GM21367 (cell line): Measurements from ENCODE around the gene KRT14.
"Not testable (repeated sequence)": the region's sequence is repeated elsewhere in the genome, so short reads cannot be mapped to it uniquely, and the experiment has no call there.

Source experiments
- ATAC-seq: cut with Tn5 transposase; IDR thresholded peaks from one replicate; pipeline ENCODE4 v1.9.1; 2021; ENCODE audit not compliant: unreplicated experiment

KRT14 gene

GRCh38 chr17:41548844-41549595 is 37.7 kb downstream of the KRT14 start:
- ATAC-seq = no peak

DNA sequence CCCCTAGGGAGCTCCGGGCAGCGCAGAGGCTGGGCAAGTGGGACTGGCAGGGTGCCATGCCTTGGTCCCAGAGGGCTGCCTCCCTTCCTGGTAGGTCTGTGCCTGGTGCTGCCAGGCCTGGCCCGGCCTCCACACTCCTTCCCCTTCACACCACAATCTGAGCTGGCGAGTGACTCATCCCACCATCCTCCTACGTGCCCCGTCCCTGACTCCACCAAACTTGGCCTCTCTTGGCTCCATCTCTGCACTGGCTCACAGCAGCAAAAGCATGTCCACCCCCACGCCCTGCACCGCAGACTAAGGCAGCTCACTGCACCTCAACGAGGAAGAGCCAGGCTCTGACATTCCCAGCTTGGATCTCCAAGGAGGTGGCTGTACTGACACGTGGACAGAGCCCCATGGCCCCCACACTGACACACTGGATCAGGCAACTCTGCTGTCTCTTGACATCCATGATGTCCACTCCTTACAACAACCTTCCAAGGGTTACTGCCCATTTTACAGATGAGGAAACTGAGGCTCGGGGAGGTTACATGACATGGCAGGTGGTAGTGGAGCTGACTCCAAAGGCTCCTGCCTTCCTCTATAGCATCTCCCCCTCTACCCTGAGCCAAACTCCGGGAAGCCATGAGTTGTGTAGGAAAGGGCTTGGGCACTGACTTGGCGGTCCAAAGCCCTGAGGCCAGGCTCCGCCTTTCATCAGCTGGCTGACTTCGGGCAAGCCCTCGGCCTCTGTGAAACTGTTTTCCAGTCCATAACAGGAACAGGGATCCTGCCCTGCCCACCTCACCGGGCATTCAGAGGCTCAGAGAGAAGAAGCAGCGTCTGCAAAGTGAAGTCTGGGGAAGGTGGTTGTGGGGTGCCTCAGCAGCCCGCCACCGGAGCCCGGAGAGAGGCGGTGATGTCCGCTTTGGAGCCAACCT is 38.5 kb downstream of the KRT14 start:
- no peak for ATAC-seq

DNA sequence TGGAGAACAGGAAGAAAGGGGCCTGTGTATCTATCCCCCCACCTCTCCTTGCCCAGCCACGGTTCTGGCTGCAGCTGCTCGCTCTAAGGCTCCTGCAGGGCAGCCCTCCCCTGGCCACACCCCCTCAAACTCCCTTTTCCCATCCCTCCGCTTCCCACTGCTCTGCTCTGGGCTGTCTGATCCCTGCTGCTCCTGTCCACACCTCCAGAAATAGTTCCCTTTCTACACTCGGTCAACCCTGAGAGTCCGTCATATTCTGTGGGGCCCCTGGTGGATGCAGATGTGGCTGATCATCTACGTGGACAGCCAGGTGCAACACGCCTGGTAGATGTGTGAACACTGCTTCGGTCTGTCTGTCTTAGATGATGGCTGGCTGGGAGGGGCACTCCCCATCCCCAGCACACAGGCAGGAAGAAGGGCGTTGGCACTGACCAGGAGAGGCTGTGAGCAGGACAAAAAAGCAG is 39.3 kb downstream of the KRT14 start:
- no peak for ATAC-seq

DNA sequence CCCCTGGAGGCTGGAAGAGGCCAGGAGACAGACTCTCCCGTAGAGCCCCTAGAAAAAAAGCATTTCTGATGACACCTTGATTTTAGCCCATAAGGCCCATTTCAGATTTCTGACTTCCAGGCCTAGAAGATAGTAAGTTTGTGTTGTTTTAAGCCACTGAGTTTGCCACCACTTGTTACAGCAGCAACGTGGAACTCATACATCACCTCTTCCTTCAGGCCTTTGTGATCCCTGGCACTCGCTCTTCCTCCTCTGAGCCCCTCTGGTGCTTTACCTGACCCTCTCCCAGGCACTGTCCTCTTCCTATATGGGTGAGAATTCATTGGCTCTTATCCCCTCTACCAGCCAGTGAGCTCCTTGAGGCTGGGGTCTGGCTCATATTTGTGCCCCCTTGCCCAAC is 39.9 kb downstream of the KRT14 start:
- ATAC-seq = no peak

GRCh38 chr17:41545829-41546410 is 40.8 kb downstream of the KRT14 start:
- no peak for ATAC-seq

- no peak for ATAC-seq
These were observed 41.8 kb downstream of the KRT14 start for GRCh38 chr17:41544935-41545334.

DNA sequence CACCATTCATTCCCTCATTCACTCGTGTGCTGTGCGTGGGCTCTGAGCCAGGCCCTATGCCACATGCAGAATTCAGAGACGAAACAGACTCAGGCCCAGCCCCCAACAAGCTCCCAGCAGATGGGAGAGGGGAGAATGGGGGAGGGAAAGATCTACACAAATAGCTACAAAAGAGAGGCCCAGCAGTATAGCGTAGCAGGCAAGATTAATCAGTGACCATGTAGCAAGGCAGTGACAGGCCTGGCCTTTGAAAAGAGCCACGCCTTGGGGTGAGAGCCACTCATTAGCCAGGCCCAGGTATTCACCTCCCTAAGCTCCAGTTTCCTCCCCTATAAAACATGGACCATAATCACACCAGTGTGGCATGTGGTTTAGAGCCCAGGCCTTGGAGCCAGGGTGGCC is 42.2 kb downstream of the KRT14 start:
- no peak for ATAC-seq

DNA sequence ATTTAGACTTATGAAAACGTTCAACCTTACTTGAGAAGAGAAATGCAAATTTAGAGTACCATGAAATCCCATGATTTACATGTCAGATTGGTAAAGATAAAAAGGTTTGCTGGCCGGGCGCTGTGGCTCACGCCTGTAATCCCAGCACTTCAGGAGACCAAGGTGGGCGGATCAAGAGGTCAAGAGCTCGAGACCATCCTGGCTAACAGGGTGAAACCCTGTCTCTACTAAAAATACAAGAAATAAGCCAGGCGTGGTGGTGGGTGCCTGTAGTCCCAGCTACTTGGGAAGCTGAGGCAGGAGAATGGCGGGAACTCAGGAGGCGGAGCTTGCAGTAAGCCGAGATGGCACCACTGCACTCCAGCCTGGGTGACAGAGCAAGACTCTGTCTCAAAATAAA is 43.9 kb downstream of the KRT14 start:
- ATAC-seq = not testable (repeated sequence)

GRCh38 chr17:41542357-41542756 is 44.3 kb downstream of the KRT14 start:
- ATAC-seq = no peak

DNA sequence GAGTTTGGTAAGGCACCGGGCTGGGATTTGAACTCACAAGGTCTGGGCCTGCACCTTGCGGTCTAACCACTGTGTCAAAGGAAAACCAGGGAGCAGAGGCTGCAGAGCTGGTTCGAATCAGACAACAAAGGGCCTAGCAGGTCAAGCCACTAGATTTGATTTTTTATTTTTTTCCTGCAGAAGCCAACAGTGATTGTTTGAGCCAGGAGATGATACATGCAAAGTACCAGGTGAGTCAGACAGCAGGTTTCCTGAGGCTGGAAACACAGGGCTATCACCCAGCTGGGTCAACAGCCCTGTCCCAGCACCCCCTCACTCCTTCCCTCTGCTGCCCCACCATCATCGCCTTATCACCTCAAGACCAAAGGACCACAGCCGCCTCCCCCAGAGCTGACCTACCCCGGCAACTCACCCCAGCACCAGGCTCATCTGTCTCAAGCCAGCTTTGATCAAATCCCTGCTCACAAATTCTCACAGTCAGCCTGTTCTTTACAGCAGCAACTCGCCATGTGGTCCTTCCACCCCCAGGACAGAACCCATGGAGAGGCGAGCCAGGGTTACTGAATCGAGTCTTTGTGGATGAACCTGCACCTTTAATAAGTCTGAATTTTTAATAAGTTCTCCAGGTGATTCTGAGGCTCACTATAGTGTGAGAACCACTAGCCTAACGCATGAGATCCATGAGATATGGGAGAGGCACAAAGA is 45.6 kb downstream of the KRT14 start:
- no peak for ATAC-seq

DNA sequence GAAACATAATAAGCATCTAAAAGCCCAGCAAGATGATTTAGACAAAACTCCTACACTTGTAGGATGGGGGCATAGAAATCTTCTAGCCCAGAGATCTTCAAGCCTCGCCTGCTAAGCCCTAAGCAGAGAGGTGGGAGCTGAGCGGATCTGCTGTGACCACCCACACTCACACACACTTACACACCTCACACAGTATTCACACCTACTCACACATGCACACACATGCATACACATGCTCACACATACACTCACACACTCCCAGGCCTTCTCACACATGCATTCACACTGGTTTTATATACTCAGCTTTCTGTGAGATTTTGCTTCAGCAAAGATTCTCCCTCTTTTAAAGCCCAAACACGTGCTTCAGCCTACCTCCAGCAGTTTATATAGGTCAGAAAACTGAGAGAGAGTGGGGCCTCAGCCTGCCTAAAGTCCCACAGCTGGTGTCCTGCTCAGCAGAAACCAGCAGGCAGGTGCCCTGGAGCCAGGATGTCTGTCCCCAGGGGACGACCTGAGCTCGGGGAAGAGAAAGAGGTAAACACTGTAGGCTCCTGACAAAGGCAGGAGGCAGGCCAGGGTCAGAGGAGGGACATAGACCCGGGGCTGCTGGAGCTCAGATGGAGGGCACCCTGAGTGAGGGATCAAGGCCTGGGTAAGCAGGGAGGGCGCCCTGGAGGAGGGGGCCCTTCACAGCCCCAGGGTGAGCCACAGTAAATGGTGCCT is 46.6 kb downstream of the KRT14 start:
- ATAC-seq = no peak

- no peak for ATAC-seq
These were observed 47.6 kb downstream of the KRT14 start for GRCh38 chr17:41539071-41539492.

- no peak for ATAC-seq
These were observed 48.1 kb downstream of the KRT14 start for GRCh38 chr17:41538565-41538991.

GRCh38 chr17:41537990-41538389 is 48.7 kb downstream of the KRT14 start:
- no peak for ATAC-seq

DNA sequence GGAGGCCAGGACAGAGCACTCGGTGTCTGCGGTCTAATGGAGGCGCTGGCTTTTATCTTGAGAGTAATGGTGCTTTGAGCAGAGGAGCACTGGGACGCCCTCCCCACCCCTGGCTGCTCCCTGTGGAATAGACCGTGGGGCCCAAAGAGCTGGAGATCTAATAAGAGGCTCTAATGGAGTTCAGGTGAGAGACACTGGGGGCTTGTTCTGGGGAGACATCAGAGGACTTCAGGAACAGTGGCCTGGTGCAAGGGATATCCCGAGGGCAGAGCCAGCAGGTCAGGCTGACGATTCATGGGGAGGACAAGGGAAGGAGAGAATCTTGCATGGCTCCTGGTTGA is 49.1 kb downstream of the KRT14 start:
- no peak for ATAC-seq

DNA sequence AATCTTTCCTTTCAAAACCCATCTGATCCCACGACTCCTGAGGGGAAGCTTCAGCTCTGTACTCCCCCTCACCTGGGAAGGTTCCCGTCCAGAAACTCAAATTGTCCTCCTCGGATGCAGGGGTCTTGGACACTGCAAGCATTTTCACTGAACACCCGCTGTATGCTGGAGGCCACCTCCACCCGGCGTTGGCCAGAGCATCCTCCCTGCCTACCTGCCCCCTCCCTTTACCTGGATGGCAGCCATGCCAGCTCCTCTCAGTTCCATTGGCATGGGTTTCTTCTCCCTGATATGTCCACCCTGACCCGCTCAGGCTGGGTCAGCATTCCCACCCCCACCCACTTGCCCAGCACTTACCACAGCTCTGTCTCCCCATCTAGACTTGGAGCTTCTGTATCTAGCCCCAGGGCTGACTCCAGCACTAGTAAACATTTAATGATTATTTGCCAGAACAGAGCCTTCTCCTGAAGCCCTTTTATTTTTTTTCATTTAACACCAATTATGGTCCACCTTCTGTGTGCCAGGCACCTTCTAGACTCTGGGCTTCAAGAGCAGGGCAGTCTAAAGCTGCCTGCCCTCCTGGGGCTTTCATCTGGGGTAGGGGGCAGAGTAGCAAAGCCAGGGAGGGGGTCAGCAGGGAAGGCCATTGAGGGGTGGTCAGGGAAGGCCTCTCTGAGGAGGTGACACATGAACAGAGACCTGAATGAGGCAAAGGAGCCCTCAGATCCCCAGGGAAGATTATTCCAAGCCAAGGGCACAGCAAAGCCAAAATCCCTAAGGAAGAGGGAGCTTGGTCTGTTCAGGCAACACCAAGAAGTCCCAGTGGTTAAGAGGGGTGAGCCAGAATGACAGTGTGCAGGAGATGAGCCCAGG is 49.7 kb downstream of the KRT14 start:
- ATAC-seq = no peak

- no peak for ATAC-seq
These were observed 50.8 kb downstream of the KRT14 start for GRCh38 chr17:41535764-41536481.

DNA sequence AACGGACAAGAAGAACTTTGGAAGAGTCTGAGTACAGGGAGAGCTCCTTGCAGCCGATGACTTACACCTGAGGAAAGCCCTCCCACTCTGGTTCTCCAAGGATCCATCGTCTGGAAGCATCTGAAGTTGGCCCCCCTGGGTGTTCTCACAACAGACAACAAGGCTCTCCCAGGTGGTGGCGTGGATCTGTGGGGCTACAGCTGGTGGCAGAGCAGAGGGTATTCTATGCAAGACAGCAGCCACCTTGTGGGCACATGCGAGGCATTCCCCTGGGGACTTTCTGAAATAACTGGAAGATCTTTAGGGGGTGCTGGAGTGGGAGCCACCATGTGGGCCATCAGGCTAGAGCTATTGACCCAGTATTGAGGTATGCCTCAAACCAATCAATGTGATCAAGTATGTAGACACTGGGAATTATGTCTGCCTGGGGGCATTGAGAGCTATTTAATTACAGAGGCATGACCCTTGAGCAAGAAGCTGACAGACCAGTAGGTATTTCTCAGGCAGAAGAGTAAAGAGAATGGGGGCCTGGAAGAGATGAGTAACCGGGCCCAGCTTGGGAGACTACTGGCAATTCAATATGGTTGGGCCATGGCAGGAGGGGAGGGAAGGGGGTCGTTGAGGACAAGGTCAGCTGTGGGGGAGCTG is 51.7 kb downstream of the KRT14 start:
- no peak for ATAC-seq
